ENCODE data around the gene MAST4.

DNA sequence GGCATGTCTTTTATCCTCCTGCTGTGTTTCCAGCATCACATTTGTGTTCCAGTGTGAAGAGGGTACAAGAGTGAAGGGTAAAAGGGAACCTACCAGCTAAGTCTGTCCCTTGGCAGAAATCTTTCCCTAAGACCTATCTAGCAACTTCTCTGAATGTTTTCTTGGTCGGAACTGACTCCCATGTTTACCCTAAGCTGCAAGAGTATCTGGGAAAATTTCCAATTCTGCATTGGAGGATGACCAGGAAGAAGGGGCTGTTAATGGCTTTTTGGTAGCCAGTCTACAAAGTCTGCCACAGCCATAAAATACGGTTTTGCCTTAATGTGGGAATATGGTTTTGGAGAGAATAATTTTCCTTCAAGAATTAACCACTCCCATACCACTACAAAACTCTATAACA, 75.1 kb downstream of the MAST4 start:
- TF ChIP-seq POLR2A (IDR thresholded peaks at IDR 0.05; ENCODE audit: control extremely low read depth in 1 of 2, low read depth in 2 of 2, low read length in 2 of 2) (no peak), HDAC2 (IDR thresholded peaks at IDR 0.05; ENCODE audit: borderline replicate concordance in 1 of 2, low read depth in 2 of 2, low read length in 2 of 2) (no peak), GTF2F1 (IDR thresholded peaks at IDR 0.05; ENCODE audit: borderline replicate concordance, low read depth, low read length) (no peak), TAF1 (IDR thresholded peaks at IDR 0.05; ENCODE audit: low read depth, low read length) (no peak), CHD2 (IDR thresholded peaks at IDR 0.05; ENCODE audit: low read length) (no peak), CREB1 (IDR thresholded peaks at IDR 0.05) (no peak), RBBP5 (IDR thresholded peaks at IDR 0.05; ENCODE audit: borderline replicate concordance, low read depth, low read length) (no peak)
- TF ChIP-seq, protein P1, sequence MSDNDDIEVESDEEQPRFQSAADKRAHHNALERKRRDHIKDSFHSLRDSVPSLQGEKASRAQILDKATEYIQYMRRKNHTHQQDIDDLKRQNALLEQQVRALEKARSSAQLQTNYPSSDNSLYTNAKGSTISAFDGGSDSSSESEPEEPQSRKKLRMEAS (IDR thresholded peaks at IDR 0.05), result no peak
- TF ChIP-seq, protein P2, sequence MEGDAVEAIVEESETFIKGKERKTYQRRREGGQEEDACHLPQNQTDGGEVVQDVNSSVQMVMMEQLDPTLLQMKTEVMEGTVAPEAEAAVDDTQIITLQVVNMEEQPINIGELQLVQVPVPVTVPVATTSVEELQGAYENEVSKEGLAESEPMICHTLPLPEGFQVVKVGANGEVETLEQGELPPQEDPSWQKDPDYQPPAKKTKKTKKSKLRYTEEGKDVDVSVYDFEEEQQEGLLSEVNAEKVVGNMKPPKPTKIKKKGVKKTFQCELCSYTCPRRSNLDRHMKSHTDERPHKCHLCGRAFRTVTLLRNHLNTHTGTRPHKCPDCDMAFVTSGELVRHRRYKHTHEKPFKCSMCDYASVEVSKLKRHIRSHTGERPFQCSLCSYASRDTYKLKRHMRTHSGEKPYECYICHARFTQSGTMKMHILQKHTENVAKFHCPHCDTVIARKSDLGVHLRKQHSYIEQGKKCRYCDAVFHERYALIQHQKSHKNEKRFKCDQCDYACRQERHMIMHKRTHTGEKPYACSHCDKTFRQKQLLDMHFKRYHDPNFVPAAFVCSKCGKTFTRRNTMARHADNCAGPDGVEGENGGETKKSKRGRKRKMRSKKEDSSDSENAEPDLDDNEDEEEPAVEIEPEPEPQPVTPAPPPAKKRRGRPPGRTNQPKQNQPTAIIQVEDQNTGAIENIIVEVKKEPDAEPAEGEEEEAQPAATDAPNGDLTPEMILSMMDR (IDR thresholded peaks at IDR 0.05; ENCODE audit: control extremely low read depth in 1 of 3, insufficient read depth in 1 of 3, low read depth in 1 of 3, low read length in 3 of 3), result no peak

All from H1 (cell line).